CD4-positive, alpha-beta T cell (primary cell): ENCODE measurements around the gene CNTN2. TPM values are rescaled to one million over a fixed set of nuclear protein-coding genes. Genes with fewer than 3 reads are reported as not detected.

Experiments
- ATAC-seq: fragments of 200-7000 bp; cut with Tn5 transposase; one replicate; pipeline ENCODE4 v1.10.0; 2022; ENCODE audit warnings: mild to moderate bottlenecking; ENCODE audit not compliant: poor library complexity
- CTCF ChIA-PET: fragments of 350-600 bp; sonication (Branson Sonifier 250); formaldehyde crosslinking; loops from one replicate; lab custom pipeline; 2021; ENCODE audit warnings: antibody characterized with exemption, inconsistent platforms; lab: Charles Lee
- POLR2A ChIA-PET: fragments of 350-600 bp; sonication (Branson Sonifier 250); formaldehyde crosslinking; loops from one replicate; lab custom pipeline; 2021; ENCODE audit warnings: antibody characterized with exemption, inconsistent platforms; lab: Charles Lee
- DNase-seq, 14 experiments: peaks; one replicate each; pipeline ENCODE4 v3.0.0-alpha.2; 2013 to 2020; ENCODE audit warnings: mixed read lengths in 2 of 14
- H3K27ac ChIP-seq, 2 donors: one replicate each; pipeline versions ENCODE4 v1.5.1 to v1.7.0; 2013; ENCODE audit warnings: low read length in 2 of 2, low read depth in 1 of 2, mild to moderate bottlenecking in 1 of 2
- H3K27me3 ChIP-seq, 2 experiments: 1 replicate in 1 of 2; 2 replicates in 1 of 2; pipeline versions ENCODE4 v1.6.1 to v1.7.0; 2013; ENCODE audit warnings: low read length in 2 of 2, control low read depth in 1 of 2, mild to moderate bottlenecking in 1 of 2, moderate library complexity in 1 of 2; ENCODE audit not compliant: insufficient read depth in 2 of 2, control insufficient read depth in 1 of 2
- H3K36me3 ChIP-seq: one replicate; pipeline ENCODE4 v1.6.1; 2013; ENCODE audit warnings: low read length, control low read depth; ENCODE audit not compliant: insufficient read depth
- H3K4me1 ChIP-seq: one replicate; pipeline ENCODE4 v1.6.1; 2013; ENCODE audit warnings: low read length, control low read depth; ENCODE audit not compliant: insufficient read depth
- H3K4me3 ChIP-seq: one replicate; pipeline ENCODE4 v1.5.1; 2013; ENCODE audit warnings: mild to moderate bottlenecking, low read length, moderate library complexity
- H3K9me3 ChIP-seq, 2 experiments: 1 replicate in 1 of 2; 2 replicates in 1 of 2; pipeline versions ENCODE4 v1.6.1 to v1.7.0; 2013; ENCODE audit warnings: low read length in 2 of 2, mild to moderate bottlenecking in 2 of 2, control low read depth in 1 of 2, moderate library complexity in 1 of 2; ENCODE audit not compliant: control insufficient read depth in 1 of 2, insufficient read depth in 1 of 2
- H3K27ac Mint-ChIP-seq: one replicate; pipeline ENCODE4 v1.8.0; 2020; ENCODE audit warnings: mixed read lengths
- H3K27me3 Mint-ChIP-seq: one replicate; pipeline ENCODE4 v1.8.0; 2021; ENCODE audit warnings: mixed read lengths
- H3K36me3 Mint-ChIP-seq: one replicate; pipeline ENCODE4 v1.8.0; 2021; ENCODE audit warnings: low read depth, mixed read lengths
- H3K4me1 Mint-ChIP-seq: one replicate; pipeline ENCODE4 v1.8.0; 2021; ENCODE audit warnings: low read depth, mixed read lengths
- H3K4me3 Mint-ChIP-seq: one replicate; pipeline ENCODE4 v1.8.0; 2020; ENCODE audit warnings: mild to moderate bottlenecking, mixed read lengths
- H3K9me3 Mint-ChIP-seq: one replicate; pipeline ENCODE4 v1.8.0; 2020; ENCODE audit warnings: mixed read lengths
- intact Hi-C, 2 experiments: fragments of 100-400 bp; cut with DNase I in 1 of 2; cut with micrococcal nuclease in 1 of 2; formaldehyde crosslinking; loops; one replicate each; pipeline versions ENCODE4 v1.15.1 to v1.9.0; 2023 to 2025; cut with DNase I, micrococcal nuclease
- total RNA-seq, 174 experiments: library from RNA in 2 of 174; stranded (reverse) in 2 of 174; gene quantifications; one replicate each; pipeline ENCODE4 v1.2.3 and lab custom pipeline; 2021 to 2026
- TF ChIP-seq, protein P1 (sequence below): fragments of 200-600 bp; IDR thresholded peaks from one replicate; pipeline ENCODE4 v1.8.0; 2022; ENCODE audit warnings: antibody characterized with exemption, mild to moderate bottlenecking

CNTN2 gene
- total RNA-seq, 2 experiments from 2014 or later: not detected

DNA sequence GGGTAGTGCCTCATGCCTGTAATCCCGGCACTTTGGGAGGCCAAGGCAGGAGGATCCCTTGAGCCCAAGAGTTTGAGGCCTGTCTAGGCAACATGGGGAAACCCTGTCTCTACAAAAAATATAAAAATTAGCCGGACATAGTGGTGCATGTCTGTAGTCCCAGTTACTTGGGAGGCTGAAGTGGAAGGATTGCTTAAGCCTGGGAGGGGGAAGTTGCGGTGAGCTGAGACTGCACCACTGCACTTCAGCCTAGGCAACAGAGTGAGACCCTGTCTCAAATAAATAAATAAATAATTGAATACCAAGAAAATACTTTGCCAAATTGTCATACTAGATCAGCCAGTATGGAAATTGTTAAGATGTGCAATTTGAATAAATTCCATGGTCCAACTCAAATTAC is 84.6 kb downstream of the CNTN2 start:
- H3K9me3 ChIP-seq: no peaks in the 10 kb centered on the region
- H3K27me3 ChIP-seq: no peaks in the 10 kb centered on the region
- H3K4me1 ChIP-seq: peaks cover 7% of the 10 kb centered on the region
- TF ChIP-seq, protein P1, sequence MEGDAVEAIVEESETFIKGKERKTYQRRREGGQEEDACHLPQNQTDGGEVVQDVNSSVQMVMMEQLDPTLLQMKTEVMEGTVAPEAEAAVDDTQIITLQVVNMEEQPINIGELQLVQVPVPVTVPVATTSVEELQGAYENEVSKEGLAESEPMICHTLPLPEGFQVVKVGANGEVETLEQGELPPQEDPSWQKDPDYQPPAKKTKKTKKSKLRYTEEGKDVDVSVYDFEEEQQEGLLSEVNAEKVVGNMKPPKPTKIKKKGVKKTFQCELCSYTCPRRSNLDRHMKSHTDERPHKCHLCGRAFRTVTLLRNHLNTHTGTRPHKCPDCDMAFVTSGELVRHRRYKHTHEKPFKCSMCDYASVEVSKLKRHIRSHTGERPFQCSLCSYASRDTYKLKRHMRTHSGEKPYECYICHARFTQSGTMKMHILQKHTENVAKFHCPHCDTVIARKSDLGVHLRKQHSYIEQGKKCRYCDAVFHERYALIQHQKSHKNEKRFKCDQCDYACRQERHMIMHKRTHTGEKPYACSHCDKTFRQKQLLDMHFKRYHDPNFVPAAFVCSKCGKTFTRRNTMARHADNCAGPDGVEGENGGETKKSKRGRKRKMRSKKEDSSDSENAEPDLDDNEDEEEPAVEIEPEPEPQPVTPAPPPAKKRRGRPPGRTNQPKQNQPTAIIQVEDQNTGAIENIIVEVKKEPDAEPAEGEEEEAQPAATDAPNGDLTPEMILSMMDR: no peak
- no peaks in the 10 kb centered on the region for H3K36me3 ChIP-seq
- Mint-ChIP-seq H3K4me3 (no peak overlapping the region), H3K27me3 (no peaks in the 10 kb centered on the region), H3K9me3 (no peaks in the 10 kb centered on the region), H3K27ac (no peak overlapping the region), H3K36me3 (no peaks in the 10 kb centered on the region), H3K4me1 (peaks cover 4% of the 10 kb centered on the region)
- intact Hi-C loops: loop anchor here in 1 of 2 experiments (10.0 kb wide), 1 partner anchor 647 kb away; the partner anchor contains the start of gene RAB29
- ChIA-PET POLR2A (no interaction called here), CTCF (interaction anchor here (1.2 kb wide), 1 partner anchor 14 kb away, joined by 4 read pairs; no protein-coding TSS in a partner anchor)
- DNase-seq: no peak
- H3K27ac ChIP-seq: no peak overlapping the region
- no peak for ATAC-seq
- H3K4me3 ChIP-seq: no peak overlapping the region

Other genes with a start within 250 kb of the CNTN2 start
- not detected for gene NFASC, start 172.3 kb upstream of the CNTN2 start, total RNA-seq
- 1 to 10 TPM; 2.1 to 2.2 TPM for gene TMEM81, start 41.2 kb downstream of the CNTN2 start, total RNA-seq
- gene RBBP5, start 78.8 kb downstream of the CNTN2 start, total RNA-seq: 10 to 100 TPM; 14.8 to 15.6 TPM
- gene DSTYK, start 168.5 kb downstream of the CNTN2 start, total RNA-seq: 10 to 100 TPM; 13.9 to 15.3 TPM
- 1 to 10 TPM in 1 of 2 experiments, under 1 TPM in 1; 0.74 to 1.1 TPM for gene TMCC2, start 184.7 kb downstream of the CNTN2 start, total RNA-seq